ENCODE results near the gene POLD4.
"Not testable (repeated sequence)": the region's sequence is repeated elsewhere in the genome, so short reads cannot be mapped to it uniquely, and the experiment has no call there.

POLD4 gene

GRCh38 chr11:67351275-67352005 is 1.9 kb downstream of the POLD4 start:
- DNase-seq (ENCODE audit: low read depth): no peak

GRCh38 chr11:67349928-67350465 is 3.3 kb downstream of the POLD4 start:
- DNase-seq (ENCODE audit: low read depth): no peak

GRCh38 chr11:67349457-67349856 is 3.9 kb downstream of the POLD4 start:
- DNase-seq (ENCODE audit: low read depth): no peak

- no peak for DNase-seq (ENCODE audit: low read depth)
Measured at GRCh38 chr11:67349036-67349435, 4.3 kb downstream of the POLD4 start.

GRCh38 chr11:67347964-67348749 is 5.2 kb downstream of the POLD4 start:
- DNase-seq (ENCODE audit: low read depth): no peak

- DNase-seq (ENCODE audit: low read depth): no peak
Measured at GRCh38 chr11:67345920-67346819, 7.2 kb downstream of the POLD4 start.

- DNase-seq (ENCODE audit: low read depth): no peak
Measured at GRCh38 chr11:67345247-67345919, 8.0 kb downstream of the POLD4 start.

- no peak for DNase-seq (ENCODE audit: low read depth)
Measured at GRCh38 chr11:67344264-67344663, 9.1 kb downstream of the POLD4 start.

GRCh38 chr11:67337257-67337656 is 16.1 kb downstream of the POLD4 start:
- DNase-seq (ENCODE audit: low read depth): no peak

GRCh38 chr11:67332081-67332691 is 21.2 kb downstream of the POLD4 start:
- DNase-seq (ENCODE audit: low read depth): no peak

GRCh38 chr11:67323526-67323925 is 29.8 kb downstream of the POLD4 start:
- DNase-seq (ENCODE audit: low read depth): no peak

- no peak for DNase-seq (ENCODE audit: low read depth)
Measured at GRCh38 chr11:67322049-67322448, 31.3 kb downstream of the POLD4 start.

- no peak for DNase-seq (ENCODE audit: low read depth)
Measured at GRCh38 chr11:67321313-67321871, 32.0 kb downstream of the POLD4 start.

GRCh38 chr11:67320691-67321090 is 32.7 kb downstream of the POLD4 start:
- no peak for DNase-seq (ENCODE audit: low read depth)

- DNase-seq (ENCODE audit: low read depth): no peak
Measured at GRCh38 chr11:67320011-67320410, 33.3 kb downstream of the POLD4 start.

- DNase-seq (ENCODE audit: low read depth): not testable (repeated sequence)
Measured at GRCh38 chr11:67318876-67319275, 34.5 kb downstream of the POLD4 start.

- no peak for DNase-seq (ENCODE audit: low read depth)
Measured at GRCh38 chr11:67317888-67318555, 35.3 kb downstream of the POLD4 start.

- DNase-seq (ENCODE audit: low read depth): peak; percentile 98
Measured at GRCh38 chr11:67317205-67317887, 36.0 kb downstream of the POLD4 start.

- DNase-seq (ENCODE audit: low read depth): no peak
Measured at GRCh38 chr11:67316882-67317204, 36.5 kb downstream of the POLD4 start.

All from stimulated activated CD8-positive, alpha-beta memory T cell treated with anti-CD3 and anti-CD28 coated beads, Interleukin-15, amount 100 ng/mL, for 24 hours (primary cell).